Measurements from ENCODE around the gene CFAP210. TPM values are rescaled to one million over a fixed set of nuclear protein-coding genes. Genes with fewer than 3 reads are reported as not detected.
"Not testable (repeated sequence)": the region's sequence is repeated elsewhere in the genome, so short reads cannot be mapped to it uniquely, and the experiment has no call there.

The CFAP210 gene
- total RNA-seq, 2 donors from 2014 or later = not detected

DNA sequence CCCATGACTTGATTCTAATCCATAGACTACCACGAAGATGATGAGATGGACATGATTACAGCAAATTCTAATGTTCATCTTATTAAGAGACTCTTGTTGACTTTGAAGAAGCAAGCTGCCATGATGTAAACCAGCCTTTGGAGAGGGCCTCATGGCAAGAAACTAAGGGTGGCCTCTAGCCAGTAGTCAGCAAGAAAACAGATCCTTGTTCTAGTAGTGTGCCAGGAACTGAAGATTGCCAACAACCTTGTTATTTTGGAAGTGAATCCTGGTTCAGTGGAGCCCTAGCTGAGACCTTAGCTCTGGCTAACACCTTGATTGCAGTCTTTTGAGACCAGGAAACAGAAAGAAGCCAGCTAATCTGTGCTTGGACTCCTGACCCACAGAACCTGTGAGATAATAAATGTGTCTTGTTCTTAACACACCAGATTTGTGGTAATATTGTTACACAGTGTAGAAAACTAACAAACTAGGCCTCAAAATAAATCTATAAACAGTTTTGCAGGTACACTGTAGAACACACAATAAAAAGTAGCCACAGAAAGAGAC, 10.0 kb upstream of the CFAP210 start:
- peak overlapping the region; percentile 7 for H3K27ac ChIP-seq
- no peak for DNase-seq
- intact Hi-C loops (cut with DNase I) = no loop called here

DNA sequence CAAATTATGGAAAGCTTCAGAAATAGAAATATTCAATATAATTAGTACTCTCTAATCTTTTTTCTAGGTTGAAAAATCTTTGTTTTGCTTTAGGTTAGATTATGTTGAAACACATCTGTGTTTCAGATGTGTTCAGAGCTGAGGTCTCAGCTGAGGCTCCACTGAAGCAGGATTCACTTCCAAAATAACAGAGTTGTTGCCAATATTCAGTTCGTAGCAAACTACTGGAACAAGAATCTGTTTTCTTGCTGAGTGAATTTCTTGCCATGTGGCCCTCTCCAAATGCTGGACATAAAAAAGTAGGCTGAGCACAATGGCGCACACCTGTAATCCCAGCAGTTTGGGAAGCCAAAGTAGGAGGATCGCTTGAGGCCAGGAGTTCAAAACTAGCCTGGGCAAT, 8.8 kb upstream of the CFAP210 start:
- Histone ChIP-seq H3K36me3 (no peaks in the 10 kb centered on the region), H3K9ac (ENCODE audit: low read depth in 2 of 2, low read length in 2 of 2) (no peak overlapping the region), H3K9me3 (no peaks in the 10 kb centered on the region), H3K4me1 (no peaks in the 10 kb centered on the region), H3K4me3 (no peak overlapping the region), H3K27me3 (no peaks in the 10 kb centered on the region), H3K27ac (no peak overlapping the region)
- intact Hi-C loops (cut with DNase I) = no loop called here
- TF ChIP-seq, protein P1, sequence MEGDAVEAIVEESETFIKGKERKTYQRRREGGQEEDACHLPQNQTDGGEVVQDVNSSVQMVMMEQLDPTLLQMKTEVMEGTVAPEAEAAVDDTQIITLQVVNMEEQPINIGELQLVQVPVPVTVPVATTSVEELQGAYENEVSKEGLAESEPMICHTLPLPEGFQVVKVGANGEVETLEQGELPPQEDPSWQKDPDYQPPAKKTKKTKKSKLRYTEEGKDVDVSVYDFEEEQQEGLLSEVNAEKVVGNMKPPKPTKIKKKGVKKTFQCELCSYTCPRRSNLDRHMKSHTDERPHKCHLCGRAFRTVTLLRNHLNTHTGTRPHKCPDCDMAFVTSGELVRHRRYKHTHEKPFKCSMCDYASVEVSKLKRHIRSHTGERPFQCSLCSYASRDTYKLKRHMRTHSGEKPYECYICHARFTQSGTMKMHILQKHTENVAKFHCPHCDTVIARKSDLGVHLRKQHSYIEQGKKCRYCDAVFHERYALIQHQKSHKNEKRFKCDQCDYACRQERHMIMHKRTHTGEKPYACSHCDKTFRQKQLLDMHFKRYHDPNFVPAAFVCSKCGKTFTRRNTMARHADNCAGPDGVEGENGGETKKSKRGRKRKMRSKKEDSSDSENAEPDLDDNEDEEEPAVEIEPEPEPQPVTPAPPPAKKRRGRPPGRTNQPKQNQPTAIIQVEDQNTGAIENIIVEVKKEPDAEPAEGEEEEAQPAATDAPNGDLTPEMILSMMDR (IDR thresholded peaks at IDR 0.05) = no peak
- no peak for DNase-seq

More for the DNA sequence above, 10.0 kb upstream of the CFAP210 start:
- TF ChIP-seq, protein P1 (IDR thresholded peaks at IDR 0.05) = no peak
- Histone ChIP-seq H3K4me1 (no peaks in the 10 kb centered on the region), H3K9ac (ENCODE audit: low read depth in 2 of 2, low read length in 2 of 2) (no peak overlapping the region), H3K9me3 (no peaks in the 10 kb centered on the region), H3K36me3 (no peaks in the 10 kb centered on the region), H3K27me3 (no peaks in the 10 kb centered on the region), H3K4me3 (no peak overlapping the region)

DNA sequence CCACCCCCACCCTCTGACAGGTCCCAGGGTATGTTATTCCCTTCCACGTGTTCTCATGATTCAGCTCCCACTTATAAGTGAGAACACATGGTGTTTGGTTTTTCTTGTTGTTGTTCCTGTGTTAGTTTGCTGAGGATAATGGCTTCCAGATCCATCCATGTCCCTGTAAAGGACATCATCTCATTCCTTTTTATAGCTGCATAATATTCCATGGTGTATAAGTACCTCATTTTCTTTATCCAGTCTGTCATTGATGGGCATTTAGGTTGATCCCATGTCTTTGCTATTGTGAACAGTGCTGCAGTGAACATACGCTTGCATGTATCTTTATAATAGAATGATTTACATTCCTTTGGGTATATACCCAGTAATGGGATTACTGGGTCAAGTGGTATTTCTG, 5.0 kb upstream of the CFAP210 start:
- not testable (repeated sequence) for H3K27me3 ChIP-seq; H3K36me3 ChIP-seq; H3K4me3 ChIP-seq; H3K9me3 ChIP-seq; H3K27ac ChIP-seq; H3K4me1 ChIP-seq; H3K9ac ChIP-seq (ENCODE audit: low read depth in 2 of 2, low read length in 2 of 2); DNase-seq
- intact Hi-C loops (cut with DNase I) = loop anchor here (5.0 kb wide), 1 partner anchor 33 kb away; the partner anchor contains the start of gene KLHL23

- Histone ChIP-seq H3K9ac (ENCODE audit: low read depth in 2 of 2, low read length in 2 of 2) (no peak overlapping the region), H3K27me3 (no peaks in the 10 kb centered on the region), H3K4me3 (no peak overlapping the region), H3K9me3 (no peaks in the 10 kb centered on the region), H3K36me3 (no peaks in the 10 kb centered on the region), H3K27ac (no peak overlapping the region), H3K4me1 (peaks cover 4% of the 10 kb centered on the region)
- DNase-seq = no peak
- TF ChIP-seq, protein P1 (IDR thresholded peaks at IDR 0.05) = no peak
- intact Hi-C loops (cut with DNase I) = loop anchor here (5.0 kb wide), 1 partner anchor 36 kb away; the partner anchor contains the start of gene KLHL23
Observed at GRCh38 chr2:169696381-169696780, 2.2 kb upstream of the CFAP210 start.

GRCh38 chr2:169694894-169695260, 672 bp upstream of the CFAP210 start:
- Histone ChIP-seq H3K27me3 (no peaks in the 10 kb centered on the region), H3K27ac (peak overlapping the region; percentile 84), H3K9me3 (no peaks in the 10 kb centered on the region), H3K9ac (ENCODE audit: low read depth in 2 of 2, low read length in 2 of 2) (peak overlapping the region; percentile 84 to 85), H3K4me1 (peaks cover 4% of the 10 kb centered on the region), H3K36me3 (no peaks in the 10 kb centered on the region), H3K4me3 (peak overlapping the region; percentile 68)
- DNase-seq = no peak
- TF ChIP-seq, protein P1 (IDR thresholded peaks at IDR 0.05) = no peak
- intact Hi-C loops (cut with DNase I) = loop anchor here (5.0 kb wide), 1 partner anchor 37 kb away; the partner anchor contains the start of gene KLHL23

GRCh38 chr2:169693360-169693759, 845 bp downstream of the CFAP210 start:
- Histone ChIP-seq H3K36me3 (no peaks in the 10 kb centered on the region), H3K27ac (no peak overlapping the region), H3K9me3 (no peaks in the 10 kb centered on the region), H3K9ac (ENCODE audit: low read depth in 2 of 2, low read length in 2 of 2) (no peak overlapping the region), H3K27me3 (no peaks in the 10 kb centered on the region), H3K4me3 (no peak overlapping the region), H3K4me1 (peaks cover 4% of the 10 kb centered on the region)
- no peak for DNase-seq
- TF ChIP-seq, protein P1 (IDR thresholded peaks at IDR 0.05) = no peak
- intact Hi-C loops (cut with DNase I) = no loop called here
